GM13976 (cell line): ENCODE data around the gene SOBP.

Experiments
- DNase-seq: peaks from one replicate; pipeline ENCODE4 v3.0.0; 2012; ENCODE audit warnings: low spot score
- CTCF ChIP-seq: IDR thresholded peaks from 2 replicates; pipeline ENCODE4 v1.5.1; 2012; ENCODE audit warnings: borderline replicate concordance, mild to moderate bottlenecking; ENCODE audit not compliant: insufficient read depth; ENCODE audit errors: extremely low read depth, missing control alignments, control extremely low read depth
- in situ Hi-C: fragments of 300-500 bp; cut with MboI; formaldehyde crosslinking; loops from one replicate; pipeline ENCODE4 v1.12.0; 2022; ENCODE audit warnings: low sequenced_read_pairs, mixed read lengths, inconsistent platforms; ENCODE audit not compliant: unreplicated experiment

The SOBP gene

DNA sequence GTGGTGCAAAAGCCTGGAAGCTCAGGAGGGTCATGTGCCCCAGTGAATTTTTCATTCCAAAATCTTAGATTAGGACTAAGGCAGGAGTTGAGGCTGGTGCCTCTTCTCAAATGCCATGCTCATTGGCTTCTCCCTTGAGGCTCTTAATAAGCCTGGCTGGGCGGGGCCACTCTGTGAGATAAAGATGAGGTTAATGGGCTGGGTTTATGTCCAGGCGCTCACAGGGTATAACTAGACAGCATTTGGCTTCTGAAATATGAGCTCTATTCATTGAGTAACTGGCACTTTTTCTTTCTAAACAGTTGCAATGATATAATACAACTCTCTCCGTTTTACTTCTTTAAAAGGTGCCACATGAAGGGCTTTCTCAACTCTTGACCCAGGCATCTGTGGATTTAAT is 177.9 kb downstream of the SOBP start:
- in situ Hi-C loops = loop anchor here (25.0 kb wide), 1 partner anchor 355 kb away; no protein-coding TSS in a partner anchor
- no peak for DNase-seq
- TF ChIP-seq CTCF = no peak

GRCh38 chr6:107668743-107669474 is 179.0 kb downstream of the SOBP start:
- DNase-seq = peak; percentile 84
- in situ Hi-C loops = loop anchor here (25.0 kb wide), 1 partner anchor 357 kb away; no protein-coding TSS in a partner anchor
- TF ChIP-seq CTCF = no peak

- peak; percentile 51 for DNase-seq
- in situ Hi-C loops = loop anchor here (25.0 kb wide), 1 partner anchor 358 kb away; no protein-coding TSS in a partner anchor
These were observed 180.9 kb downstream of the SOBP start for GRCh38 chr6:107670792-107671199.

GRCh38 chr6:107673076-107673494 is 183.2 kb downstream of the SOBP start:
- DNase-seq = no peak
- in situ Hi-C loops = loop anchor here (25.0 kb wide), 1 partner anchor 361 kb away; no protein-coding TSS in a partner anchor
- no peak for TF ChIP-seq CTCF

More at GRCh38 chr6:107670792-107671199, 180.9 kb downstream of the SOBP start:
- TF ChIP-seq CTCF = no peak

DNA sequence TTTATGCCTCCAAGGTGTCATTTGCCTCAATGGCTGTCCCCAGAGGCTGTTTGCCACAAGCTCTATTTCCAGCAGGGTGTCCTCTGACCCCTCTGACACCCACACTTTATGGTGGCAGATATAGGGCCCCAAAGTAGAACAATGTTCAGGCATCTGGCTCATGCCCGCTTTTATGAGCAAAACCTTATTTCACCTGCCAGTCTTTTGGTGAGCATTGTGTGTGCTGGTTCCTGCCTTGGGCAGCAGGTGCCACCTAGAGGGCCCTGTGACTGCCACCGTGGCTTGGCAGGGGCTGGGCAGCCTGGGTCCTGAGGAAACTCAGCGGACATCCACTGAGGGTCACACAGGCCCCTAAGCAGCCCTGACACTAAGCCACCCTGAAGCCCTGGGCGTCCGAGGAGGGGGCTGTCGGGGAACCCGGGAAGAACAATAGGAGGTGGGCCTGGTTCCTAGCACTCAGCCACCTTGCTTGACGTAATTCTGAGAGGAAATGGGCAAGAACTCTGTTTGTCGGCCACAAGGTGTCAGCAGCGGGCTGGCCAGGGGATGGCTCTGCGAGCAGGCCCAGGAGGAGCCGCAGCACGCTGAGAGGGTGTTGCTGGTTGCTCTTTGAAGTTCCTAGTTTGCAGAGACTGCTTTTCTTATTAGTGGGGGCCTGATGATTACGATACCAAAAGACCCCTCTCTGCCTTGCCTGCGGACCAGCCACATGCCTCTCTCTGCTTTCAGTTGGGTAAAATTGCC is 185.2 kb downstream of the SOBP start:
- DNase-seq = peak; percentile 88
- peak; percentile 92 for TF ChIP-seq CTCF
- in situ Hi-C loops = loop anchor here (25.0 kb wide), 1 partner anchor 363 kb away; no protein-coding TSS in a partner anchor

DNA sequence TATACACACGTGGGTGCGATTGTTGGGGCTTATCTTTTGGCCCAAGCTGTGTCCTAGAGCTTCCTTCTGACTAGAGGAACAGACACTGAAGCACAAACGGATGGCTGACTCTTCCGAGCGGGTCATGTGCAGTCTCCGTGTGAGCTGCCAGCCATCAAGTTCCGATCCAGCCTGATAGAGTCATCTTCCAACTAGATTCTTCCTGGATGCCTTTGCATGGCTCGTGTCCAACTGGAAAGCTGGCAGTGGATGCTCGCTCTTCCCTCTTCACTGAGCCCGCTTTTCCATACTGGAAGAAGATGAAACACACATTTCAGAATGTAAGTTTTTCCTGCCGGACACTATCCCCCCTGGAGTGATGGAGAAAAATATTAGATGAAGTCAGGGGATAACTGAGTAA is 186.1 kb downstream of the SOBP start:
- no peak for TF ChIP-seq CTCF
- no peak for DNase-seq
- in situ Hi-C loops = no loop called here
